ENCODE measurements around the gene CYTH2. TPM values are rescaled to one million over a fixed set of nuclear protein-coding genes. Genes with fewer than 3 reads are reported as not detected.

Gene CYTH2
- total and polyA plus RNA-seq, 8 donors: 25.4 to 54.2 (median 31.5) TPM

DNA sequence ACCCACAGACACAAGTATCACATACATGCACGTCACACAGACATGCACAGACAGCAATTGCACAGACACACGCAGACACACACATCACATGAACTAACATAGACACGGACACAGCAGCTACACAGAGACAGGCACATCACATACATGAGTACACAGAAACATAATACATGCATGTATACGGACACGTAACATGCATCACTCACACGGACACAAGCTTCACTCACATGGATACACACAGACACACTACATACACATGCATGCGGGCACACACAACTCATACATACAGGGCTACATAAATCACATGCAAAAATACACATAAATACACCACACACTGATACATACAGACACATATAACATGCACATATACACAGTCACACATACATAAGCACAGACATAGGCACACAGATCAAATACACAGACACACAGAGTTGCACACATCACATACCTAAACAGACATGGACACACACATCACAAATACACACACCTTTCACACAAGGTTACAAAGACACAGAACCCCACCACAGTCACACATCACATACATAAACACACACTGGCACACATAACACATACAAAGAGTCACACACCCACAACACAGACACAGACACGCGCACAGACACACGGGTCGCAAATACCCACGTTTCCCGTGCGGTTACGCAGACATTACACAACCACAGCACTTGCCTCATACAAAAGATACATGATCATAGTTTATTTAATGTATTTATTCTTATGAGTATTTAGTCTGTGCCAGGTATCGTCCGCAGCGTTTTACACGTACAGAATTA lies 43.5 kb downstream of the CYTH2 start:
- TF ChIP-seq, protein P1, sequence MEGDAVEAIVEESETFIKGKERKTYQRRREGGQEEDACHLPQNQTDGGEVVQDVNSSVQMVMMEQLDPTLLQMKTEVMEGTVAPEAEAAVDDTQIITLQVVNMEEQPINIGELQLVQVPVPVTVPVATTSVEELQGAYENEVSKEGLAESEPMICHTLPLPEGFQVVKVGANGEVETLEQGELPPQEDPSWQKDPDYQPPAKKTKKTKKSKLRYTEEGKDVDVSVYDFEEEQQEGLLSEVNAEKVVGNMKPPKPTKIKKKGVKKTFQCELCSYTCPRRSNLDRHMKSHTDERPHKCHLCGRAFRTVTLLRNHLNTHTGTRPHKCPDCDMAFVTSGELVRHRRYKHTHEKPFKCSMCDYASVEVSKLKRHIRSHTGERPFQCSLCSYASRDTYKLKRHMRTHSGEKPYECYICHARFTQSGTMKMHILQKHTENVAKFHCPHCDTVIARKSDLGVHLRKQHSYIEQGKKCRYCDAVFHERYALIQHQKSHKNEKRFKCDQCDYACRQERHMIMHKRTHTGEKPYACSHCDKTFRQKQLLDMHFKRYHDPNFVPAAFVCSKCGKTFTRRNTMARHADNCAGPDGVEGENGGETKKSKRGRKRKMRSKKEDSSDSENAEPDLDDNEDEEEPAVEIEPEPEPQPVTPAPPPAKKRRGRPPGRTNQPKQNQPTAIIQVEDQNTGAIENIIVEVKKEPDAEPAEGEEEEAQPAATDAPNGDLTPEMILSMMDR (IDR thresholded peaks at IDR 0.05): no peak
- Histone ChIP-seq H3K36me3 (no peaks in the 10 kb centered on the region), H3K9me3 (no peaks in the 10 kb centered on the region), H3K27ac (no peak overlapping the region), H3K4me1 (no peaks in the 10 kb centered on the region), H3K4me3 (no peak overlapping the region), H3K27me3 (no peaks in the 10 kb centered on the region)
- intact Hi-C loops (cut with DNase I): no loop called here
- ATAC-seq: no peak
- FAIRE-seq: no peak
- WGBS, 2 donors: 39 to 43% methylated on average over 19 of the region's 19 CpGs
- DNase-seq: no peak

DNA sequence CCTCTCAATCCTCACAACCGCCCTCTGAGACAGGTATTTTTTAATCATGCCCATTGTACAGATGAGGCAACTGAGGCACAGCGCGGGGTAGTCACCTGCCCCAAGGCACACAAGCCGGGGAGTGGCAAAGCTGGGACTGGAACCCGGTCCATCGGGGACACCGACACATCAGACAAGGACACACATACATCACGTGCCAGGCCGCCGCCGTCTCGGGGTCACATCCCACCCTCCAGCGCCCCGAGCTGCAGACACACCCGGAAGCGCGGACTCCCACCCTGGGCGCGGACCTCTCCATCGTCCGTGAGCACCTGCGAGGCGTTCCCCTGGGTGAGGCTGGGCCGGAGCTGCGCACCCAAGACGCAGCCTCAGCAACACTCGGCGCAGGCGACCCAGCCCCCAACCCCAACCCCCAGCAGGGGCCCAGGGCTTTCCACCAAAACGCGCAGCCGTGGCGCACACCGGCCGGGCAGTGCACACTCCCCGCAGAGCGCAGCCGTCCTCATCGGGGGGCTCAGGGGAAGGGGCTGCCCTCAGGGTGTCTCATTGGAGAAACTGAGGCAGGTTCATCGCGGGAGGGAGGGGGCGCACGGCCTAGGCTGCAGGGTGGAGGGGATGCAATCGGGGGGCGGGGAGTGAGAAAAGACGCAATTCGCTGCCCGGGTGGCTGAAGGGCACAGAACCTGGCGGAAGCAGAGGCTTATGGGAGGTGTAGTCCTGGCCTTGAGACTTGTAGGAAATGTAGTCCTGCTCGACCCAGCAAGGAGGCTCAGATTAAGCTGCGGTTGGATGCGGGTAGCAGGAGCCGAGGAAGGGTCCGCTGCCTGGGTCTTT lies 44.3 kb downstream of the CYTH2 start:
- DNase-seq: peak; percentile 71 to 86 (median 74)
- intact Hi-C loops (cut with DNase I): no loop called here
- FAIRE-seq: no peak
- Histone ChIP-seq H3K36me3 (no peaks in the 10 kb centered on the region), H3K27ac (no peak overlapping the region), H3K4me1 (no peaks in the 10 kb centered on the region), H3K9me3 (no peaks in the 10 kb centered on the region), H3K4me3 (peak overlapping the region; percentile 35 to 76 (median 56)), H3K27me3 (no peaks in the 10 kb centered on the region)
- TF ChIP-seq, protein P1 (IDR thresholded peaks at IDR 0.05): no peak
- WGBS, 2 donors: 3% methylated on average over 54 of the region's 54 CpGs
- peak; percentile 86 to 94 (median 90) for ATAC-seq

DNA sequence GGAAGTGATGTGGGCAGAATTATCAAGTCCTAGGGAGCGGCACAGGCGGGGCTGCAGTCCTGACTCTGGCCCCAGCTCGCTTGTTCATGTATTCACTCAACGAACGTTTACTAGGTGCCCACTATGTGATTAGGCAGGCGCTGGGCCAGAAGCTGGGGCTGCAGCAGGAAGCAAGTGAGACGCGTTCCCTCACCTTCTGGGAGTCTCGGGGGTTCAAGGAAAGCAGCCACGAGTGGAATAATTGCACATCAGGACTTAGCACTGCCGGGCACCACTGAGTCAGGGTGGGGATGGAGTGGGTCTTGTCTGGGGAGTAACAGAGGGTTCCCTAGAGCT lies 44.9 kb downstream of the CYTH2 start:
- H3K27me3 ChIP-seq: no peaks in the 10 kb centered on the region
- no peaks in the 10 kb centered on the region for H3K4me1 ChIP-seq
- intact Hi-C loops (cut with DNase I): no loop called here
- 34% methylated on average over 11 of the region's 11 CpGs for WGBS, 2 donors
- TF ChIP-seq, protein P1 (IDR thresholded peaks at IDR 0.05): no peak
- peak overlapping the region in 1 of 4 donors; percentile 76 for H3K4me3 ChIP-seq
- H3K27ac ChIP-seq: no peak overlapping the region
- no peak for FAIRE-seq
- no peak for ATAC-seq
- H3K9me3 ChIP-seq: no peaks in the 10 kb centered on the region
- H3K36me3 ChIP-seq: no peaks in the 10 kb centered on the region
- DNase-seq: peak in 1 of 6 donors; percentile 39

DNA sequence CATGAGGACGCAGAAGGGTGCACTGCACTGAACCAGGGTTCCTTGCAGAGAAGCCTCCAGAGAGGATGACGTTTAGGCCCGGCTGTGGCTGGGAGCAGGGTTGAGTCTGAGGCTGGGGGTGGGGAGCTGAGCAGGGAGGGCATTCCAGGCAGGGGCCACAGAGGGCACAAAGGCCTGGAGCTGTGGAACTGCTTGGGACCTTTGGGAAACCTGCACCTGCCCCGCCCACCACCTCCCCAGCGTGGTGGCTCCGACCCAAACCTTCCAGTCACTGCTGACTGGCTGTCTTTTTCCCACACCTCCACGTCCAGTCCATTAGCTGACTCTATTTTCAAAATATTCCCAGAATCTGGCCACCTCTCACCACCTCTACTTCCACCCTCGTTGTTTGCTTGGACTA lies 47.4 kb downstream of the CYTH2 start:
- H3K27ac ChIP-seq: no peak overlapping the region
- no peak overlapping the region for H3K4me3 ChIP-seq
- intact Hi-C loops (cut with DNase I): no loop called here
- 43 to 53% methylated on average over 8 of the region's 8 CpGs for WGBS, 2 donors
- TF ChIP-seq, protein P1 (IDR thresholded peaks at IDR 0.05): no peak
- FAIRE-seq (no peak), ATAC-seq (no peak), DNase-seq (peak in 1 of 6 donors; percentile 29)
- no peaks in the 10 kb centered on the region for H3K27me3 ChIP-seq
- H3K36me3 ChIP-seq: no peaks in the 10 kb centered on the region
- no peaks in the 10 kb centered on the region for H3K4me1 ChIP-seq
- no peaks in the 10 kb centered on the region for H3K9me3 ChIP-seq
